Stimulated activated CD8-positive, alpha-beta memory T cell treated with anti-CD3 and anti-CD28 coated beads, Interleukin-4, amount 100 ng/mL, for 48 hours (primary cell): Measurements from ENCODE around the gene CSHL1.
"Not testable (repeated sequence)": the region's sequence is repeated elsewhere in the genome, so short reads cannot be mapped to it uniquely, and the experiment has no call there.

Experiments
- DNase-seq: peaks from one replicate; pipeline ENCODE4 v3.0.0-alpha.2; 2020

Gene CSHL1

GRCh38 chr17:63917646-63918045 is 6.6 kb upstream of the CSHL1 start:
- DNase-seq: no peak

DNA sequence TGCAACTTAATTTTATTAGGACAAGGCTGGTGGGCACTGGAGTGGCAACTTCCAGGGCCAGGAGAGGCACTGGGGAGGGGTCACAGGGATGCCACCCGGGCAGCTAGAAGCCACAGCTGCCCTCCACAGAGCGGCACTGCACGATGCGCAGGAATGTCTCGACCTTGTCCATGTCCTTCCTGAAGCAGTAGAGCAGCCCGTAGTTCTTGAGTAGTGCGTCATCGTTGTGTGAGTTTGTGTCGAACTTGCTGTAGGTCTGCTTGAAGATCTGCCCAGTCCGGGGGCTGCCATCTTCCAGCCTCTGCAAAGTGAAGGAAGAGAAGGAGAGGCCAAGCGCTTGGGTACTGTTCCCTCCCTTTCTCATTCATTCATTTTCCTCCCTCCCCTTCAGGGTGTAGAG is 6.1 kb upstream of the CSHL1 start:
- not testable (repeated sequence) for DNase-seq

- no peak for DNase-seq
These were observed 5.6 kb upstream of the CSHL1 start for GRCh38 chr17:63916566-63917185.

- not testable (repeated sequence) for DNase-seq
These were observed 4.7 kb upstream of the CSHL1 start for GRCh38 chr17:63915753-63916152.

- DNase-seq: no peak
These were observed 3.4 kb upstream of the CSHL1 start for GRCh38 chr17:63914471-63914870.

GRCh38 chr17:63911657-63912100 is 621 bp upstream of the CSHL1 start:
- DNase-seq: peak; percentile 86

- DNase-seq: no peak
These were observed 962 bp downstream of the CSHL1 start for GRCh38 chr17:63910096-63910495.

DNA sequence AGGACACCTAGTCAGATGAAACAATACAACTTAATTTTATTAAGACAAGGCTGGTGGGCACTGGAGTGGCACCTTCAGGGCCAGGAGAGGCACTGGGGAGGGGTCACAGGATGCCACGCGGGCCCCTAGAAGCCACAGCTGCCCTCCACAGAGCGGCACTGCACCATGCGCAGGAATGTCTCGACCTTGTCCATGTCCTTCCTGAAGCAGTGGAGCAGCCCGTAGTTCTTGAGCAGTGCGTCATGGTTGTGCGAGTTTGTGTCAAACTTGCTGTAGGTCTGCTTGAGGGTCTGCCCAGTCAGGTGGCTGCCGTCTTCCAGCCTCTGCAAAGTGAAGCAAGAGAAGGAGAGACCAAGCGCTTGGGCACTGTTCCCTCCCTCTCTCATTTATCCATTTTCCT is 1.5 kb downstream of the CSHL1 start:
- not testable (repeated sequence) for DNase-seq

DNA sequence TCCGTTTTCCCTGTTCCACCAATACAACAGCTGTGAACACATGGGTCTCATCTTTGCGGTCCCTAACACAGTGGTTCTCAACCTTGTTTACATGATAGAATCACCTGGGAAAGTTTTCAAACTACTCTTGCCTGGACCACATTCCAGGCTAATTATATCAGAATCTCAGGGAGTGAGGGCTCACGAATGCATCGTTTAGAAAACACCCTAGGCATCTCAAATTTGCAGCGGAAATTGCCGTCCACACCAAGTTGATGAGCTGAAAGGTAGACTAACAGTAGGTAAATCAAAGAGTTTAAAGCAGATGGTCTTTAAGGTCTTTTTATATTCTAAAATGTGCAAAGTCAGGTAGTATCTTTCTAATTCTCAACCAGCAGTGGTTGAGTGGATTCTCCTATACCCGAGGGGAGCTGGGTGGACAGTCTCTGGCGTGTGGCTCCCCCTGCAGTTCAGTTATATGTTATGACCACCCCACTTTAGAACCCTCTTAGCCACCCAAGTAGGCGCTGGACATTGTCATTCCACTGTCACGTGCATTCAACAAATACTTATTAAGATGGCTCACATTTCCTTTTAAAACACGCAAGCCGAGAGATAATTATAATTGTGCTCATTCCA is 3.8 kb downstream of the CSHL1 start:
- peak; percentile 46 for DNase-seq

DNA sequence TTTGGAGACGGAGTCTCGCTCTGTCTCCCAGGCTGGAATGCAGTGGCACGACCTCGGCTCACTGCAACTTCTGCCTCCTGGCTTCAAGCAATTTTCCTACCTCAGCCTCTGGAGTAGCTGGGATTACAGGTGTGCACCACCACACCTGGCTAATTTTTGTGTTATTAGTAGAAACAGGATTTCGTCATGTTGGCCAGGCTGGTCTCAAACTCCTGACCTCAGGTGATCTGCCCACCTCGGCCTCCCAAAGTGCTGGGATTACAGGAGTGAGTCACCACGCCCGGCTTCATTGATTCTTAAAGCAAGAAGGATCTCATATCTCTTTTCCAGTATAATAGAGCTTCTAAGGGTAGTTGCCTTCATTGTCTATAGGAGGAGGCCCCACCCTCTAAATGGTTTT is 6.3 kb downstream of the CSHL1 start:
- DNase-seq: not testable (repeated sequence)

DNA sequence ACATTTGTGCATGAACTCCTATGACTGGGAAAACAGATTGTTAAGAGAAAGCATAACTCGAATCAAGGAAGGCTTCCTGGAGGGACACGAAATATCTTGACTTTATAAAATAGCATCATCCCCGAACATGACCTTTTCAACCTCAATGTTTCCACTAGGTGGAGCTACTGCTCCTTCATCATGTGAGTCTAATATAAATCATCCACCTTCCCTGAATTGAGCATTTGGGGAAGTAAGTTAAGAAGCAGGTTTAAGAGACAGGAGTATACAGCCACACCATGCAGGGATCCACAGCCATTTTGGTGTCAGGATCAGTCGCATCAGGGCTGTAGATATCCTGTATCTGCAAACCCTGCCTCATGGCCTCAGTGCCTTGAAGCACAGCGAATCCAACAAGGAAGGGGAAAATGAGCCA is 7.3 kb downstream of the CSHL1 start:
- DNase-seq: not testable (repeated sequence)

GRCh38 chr17:63901971-63902370 is 9.1 kb downstream of the CSHL1 start:
- DNase-seq: not testable (repeated sequence)

DNA sequence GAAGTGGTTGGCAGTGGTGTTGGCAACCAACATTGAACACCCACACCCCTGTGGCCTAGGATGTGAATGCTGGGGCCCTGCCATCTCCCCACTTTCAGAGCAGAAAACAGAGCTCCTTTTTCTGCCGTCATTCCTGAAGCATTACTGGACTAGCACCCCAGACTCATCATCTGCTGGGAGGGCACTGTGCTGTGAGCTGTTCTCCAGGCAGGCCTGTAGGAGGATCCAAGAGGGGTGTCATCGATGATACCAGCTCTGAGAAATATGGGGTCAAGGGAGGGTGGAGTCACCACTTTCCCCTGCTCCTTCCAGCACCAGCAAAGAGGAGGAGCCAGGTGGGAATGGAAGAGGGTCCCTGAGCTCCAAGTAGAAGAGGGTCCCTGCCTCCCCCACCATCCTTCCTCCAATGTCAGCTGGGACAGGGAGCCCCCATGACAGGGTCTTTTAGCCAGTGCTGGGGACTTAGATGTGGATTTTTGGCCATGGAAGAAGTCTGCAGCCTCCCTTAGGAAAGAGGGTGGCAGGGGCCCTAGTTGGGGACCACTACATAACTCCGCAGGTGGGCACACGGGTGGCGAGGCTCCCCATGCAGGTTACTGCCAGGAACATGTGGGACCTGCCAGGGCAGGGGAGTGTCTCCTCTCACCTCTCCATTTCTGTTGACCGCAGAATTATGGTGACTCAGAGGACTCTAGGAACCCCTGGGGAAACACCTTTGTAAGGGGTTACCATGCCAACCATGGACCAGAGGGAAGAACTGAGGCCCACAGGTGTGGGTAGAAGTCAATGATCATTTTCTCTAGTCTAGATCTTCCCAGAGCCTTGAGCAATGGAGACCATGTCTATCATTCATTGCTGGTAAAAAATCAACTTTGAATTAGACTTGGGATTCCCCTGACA is 11.9 kb downstream of the CSHL1 start:
- peak; percentile 41 for DNase-seq

GRCh38 chr17:63896524-63897354 is 14.3 kb downstream of the CSHL1 start, which contains the start of gene CSH1:
CSH1 (minus strand) TSS chr17:63896574; CDS start chr17:63896511, 63 bp downstream.
- DNase-seq: not testable (repeated sequence)

- DNase-seq: not testable (repeated sequence)
These were observed 16.2 kb downstream of the CSHL1 start for GRCh38 chr17:63894821-63895220.

DNA sequence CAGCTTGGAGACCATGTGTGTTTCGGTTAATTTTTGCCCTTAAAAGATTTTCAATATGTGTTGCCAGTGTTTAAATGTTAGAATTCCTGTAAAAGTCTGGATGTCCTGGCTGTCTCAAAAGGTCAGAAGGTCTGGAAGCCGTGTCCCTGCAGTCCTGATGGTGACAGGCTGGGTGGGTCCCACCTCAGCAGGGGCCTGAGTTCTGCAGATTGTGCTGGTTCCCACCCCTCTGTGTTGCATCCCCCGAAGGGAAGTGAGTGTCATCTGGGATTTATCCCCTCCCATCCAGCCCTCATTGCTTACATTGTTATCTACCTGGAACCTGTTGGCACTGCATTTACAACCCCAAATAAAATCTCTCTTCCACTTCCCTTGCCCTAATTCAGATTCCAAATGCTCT is 17.0 kb downstream of the CSHL1 start:
- not testable (repeated sequence) for DNase-seq

GRCh38 chr17:63892316-63893037 is 18.6 kb downstream of the CSHL1 start:
- not testable (repeated sequence) for DNase-seq

GRCh38 chr17:63889026-63889848 is 21.8 kb downstream of the CSHL1 start:
- not testable (repeated sequence) for DNase-seq

DNA sequence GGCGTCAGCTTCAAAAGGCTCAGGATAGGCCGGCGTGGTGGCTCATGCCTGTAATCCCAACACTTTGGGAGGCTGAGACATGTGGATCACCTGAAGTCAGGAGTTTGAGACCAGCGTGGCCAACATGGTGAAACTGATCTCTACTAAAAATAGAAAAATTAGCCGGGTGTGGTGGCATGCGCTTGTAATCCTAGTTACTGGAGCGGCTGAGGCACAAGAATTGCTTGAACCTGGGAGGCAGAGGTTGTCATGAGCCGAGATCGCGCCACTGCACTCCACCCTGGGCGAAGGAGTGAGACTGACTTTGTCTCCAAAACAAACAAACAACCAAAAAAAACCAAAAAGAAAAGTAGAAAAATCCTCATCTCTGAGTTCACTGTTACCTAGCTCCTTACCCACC is 25.9 kb downstream of the CSHL1 start:
- DNase-seq: not testable (repeated sequence)

DNA sequence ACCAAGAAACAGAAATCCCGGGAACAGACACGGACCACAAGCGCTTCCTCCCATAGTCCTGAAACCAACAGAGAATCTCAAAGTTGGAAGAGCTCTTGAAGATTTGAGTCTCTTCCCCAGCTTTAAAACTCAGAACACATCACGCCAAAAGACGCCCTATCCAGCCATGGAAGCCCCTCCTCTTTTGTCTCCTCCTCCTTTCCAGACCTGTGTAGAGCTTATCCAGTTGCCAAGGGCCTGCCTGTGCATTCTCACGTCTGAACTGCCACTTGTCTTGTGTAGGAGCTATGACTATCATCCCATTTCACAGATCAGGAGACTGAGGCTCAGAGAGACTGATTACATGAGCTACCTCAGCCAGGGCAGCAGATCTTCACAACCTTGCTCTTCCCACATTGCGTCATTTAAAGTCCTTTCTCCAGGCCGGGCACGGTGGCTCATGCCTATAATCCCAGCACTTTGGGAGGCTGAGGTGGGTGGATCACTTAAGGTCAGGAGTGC is 28.4 kb downstream of the CSHL1 start:
- not testable (repeated sequence) for DNase-seq
